ENCODE measurements around the gene GHR.
"Not testable (repeated sequence)": the region's sequence is repeated elsewhere in the genome, so short reads cannot be mapped to it uniquely, and the experiment has no call there.

The GHR gene

GRCh38 chr5:42650084-42650483, 226.8 kb downstream of the GHR start:
- H3K4me3 ChIP-seq (ENCODE audit: low read depth, low read length) = no peak overlapping the region
- DNase-seq (ENCODE audit: low read depth) = no peak
- TF ChIP-seq, protein P1, sequence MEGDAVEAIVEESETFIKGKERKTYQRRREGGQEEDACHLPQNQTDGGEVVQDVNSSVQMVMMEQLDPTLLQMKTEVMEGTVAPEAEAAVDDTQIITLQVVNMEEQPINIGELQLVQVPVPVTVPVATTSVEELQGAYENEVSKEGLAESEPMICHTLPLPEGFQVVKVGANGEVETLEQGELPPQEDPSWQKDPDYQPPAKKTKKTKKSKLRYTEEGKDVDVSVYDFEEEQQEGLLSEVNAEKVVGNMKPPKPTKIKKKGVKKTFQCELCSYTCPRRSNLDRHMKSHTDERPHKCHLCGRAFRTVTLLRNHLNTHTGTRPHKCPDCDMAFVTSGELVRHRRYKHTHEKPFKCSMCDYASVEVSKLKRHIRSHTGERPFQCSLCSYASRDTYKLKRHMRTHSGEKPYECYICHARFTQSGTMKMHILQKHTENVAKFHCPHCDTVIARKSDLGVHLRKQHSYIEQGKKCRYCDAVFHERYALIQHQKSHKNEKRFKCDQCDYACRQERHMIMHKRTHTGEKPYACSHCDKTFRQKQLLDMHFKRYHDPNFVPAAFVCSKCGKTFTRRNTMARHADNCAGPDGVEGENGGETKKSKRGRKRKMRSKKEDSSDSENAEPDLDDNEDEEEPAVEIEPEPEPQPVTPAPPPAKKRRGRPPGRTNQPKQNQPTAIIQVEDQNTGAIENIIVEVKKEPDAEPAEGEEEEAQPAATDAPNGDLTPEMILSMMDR (IDR thresholded peaks at IDR 0.05; ENCODE audit: low read depth, low read length, missing control alignments) = no peak

DNA sequence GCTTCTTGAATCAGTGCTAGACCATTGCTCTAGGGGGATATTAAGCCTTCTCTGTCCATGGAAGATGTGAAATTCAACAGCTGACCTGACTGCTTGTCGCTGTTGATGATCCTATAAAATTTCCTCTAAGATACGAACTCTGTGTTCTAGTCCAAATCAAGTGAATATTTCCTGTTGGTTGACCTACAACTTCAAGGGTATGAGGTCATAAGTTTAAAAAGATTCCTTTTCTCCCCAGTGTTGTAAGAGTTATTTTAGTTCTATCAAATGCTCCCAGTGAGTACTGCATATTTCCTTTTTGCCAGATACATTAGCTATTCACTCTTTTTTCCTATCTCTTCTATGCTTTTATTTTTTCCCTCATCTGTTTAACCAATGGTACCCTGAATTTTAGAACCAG, 230.5 kb downstream of the GHR start:
- TF ChIP-seq, protein P1 (IDR thresholded peaks at IDR 0.05; ENCODE audit: low read depth, low read length, missing control alignments) = no peak
- no peak overlapping the region for H3K4me3 ChIP-seq (ENCODE audit: low read depth, low read length)
- no peak for DNase-seq (ENCODE audit: low read depth)

DNA sequence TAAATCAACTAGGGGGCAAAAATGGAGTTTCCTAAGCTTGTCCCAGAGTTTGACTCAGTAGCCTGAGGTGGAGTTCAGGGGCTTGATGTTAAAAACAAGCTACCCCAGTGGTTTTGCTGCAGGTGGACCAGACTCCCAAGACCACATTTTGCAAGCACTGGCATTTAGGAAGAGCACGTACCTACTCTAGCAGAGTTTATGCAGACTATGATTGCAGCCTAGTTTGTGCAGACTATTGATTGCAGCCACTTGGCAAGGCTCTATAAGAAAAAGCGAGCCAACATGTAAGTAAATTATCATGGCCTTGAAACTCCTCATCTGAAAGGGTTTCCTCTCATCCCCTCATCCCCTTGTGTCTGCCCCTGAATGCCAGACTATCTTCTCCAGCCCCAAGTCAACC, 231.4 kb downstream of the GHR start:
- TF ChIP-seq, protein P1 (IDR thresholded peaks at IDR 0.05; ENCODE audit: low read depth, low read length, missing control alignments) = no peak
- DNase-seq (ENCODE audit: low read depth) = no peak
- no peak overlapping the region for H3K4me3 ChIP-seq (ENCODE audit: low read depth, low read length)

GRCh38 chr5:42655982-42656650, 232.9 kb downstream of the GHR start:
- DNase-seq (ENCODE audit: low read depth) = no peak
- H3K4me3 ChIP-seq (ENCODE audit: low read depth, low read length) = no peak overlapping the region
- TF ChIP-seq, protein P1 (IDR thresholded peaks at IDR 0.05; ENCODE audit: low read depth, low read length, missing control alignments) = no peak

DNA sequence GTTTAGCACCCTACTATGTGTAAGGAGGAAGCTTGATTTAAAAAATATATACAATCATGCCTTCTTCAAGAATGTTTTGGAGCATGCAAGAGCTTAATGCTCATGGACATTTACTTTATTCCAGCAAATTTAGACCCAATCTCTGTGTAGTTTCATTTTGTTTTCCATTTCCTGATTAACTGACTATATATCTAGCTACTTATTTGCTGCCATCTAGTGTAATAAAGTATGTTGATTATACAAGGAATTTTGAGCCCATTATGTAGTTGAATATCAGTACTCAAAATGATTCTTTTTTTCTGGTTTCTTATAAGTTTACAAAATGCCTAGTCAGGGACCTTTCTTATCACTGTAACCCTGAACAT, 233.4 kb downstream of the GHR start:
- no peak overlapping the region for H3K4me3 ChIP-seq (ENCODE audit: low read depth, low read length)
- DNase-seq (ENCODE audit: low read depth) = no peak
- TF ChIP-seq, protein P1 (IDR thresholded peaks at IDR 0.05; ENCODE audit: low read depth, low read length, missing control alignments) = no peak

- DNase-seq (ENCODE audit: low read depth); H3K4me3 ChIP-seq (ENCODE audit: low read depth, low read length): not testable (repeated sequence)
These were observed 236.6 kb downstream of the GHR start for GRCh38 chr5:42659869-42660268.

GRCh38 chr5:42665857-42666256, 242.6 kb downstream of the GHR start:
- no peak for DNase-seq (ENCODE audit: low read depth)
- TF ChIP-seq, protein P1 (IDR thresholded peaks at IDR 0.05; ENCODE audit: low read depth, low read length, missing control alignments) = no peak
- no peak overlapping the region for H3K4me3 ChIP-seq (ENCODE audit: low read depth, low read length)
